K562 (cell line): ENCODE measurements around the gene CYFIP2. TPM values are rescaled to one million over a fixed set of nuclear protein-coding genes. Genes with fewer than 3 reads are reported as not detected.
A peak's percentile ranks its signal among the peaks of the same experiment; 100 is the strongest.

Experiments used
- ATAC-seq: fragments of 200-7000 bp; cut with Tn5 transposase; 3 replicates; pipeline ENCODE4 v1.9.1; 2020; ENCODE audit warnings: moderate library complexity
- BruUV-seq: library from RNA; stranded (reverse); fragments of 400-500 nt; replicated peaks from 2 replicates; lab custom pipeline; 2021; lab: Mats Ljungman, UMichigan
- CTCF ChIA-PET: fragments of 300-600 bp; formaldehyde crosslinking; extraction: SDS; loops from one replicate; lab custom pipeline; 2021; ENCODE audit warnings: low intra/inter-chr PET ratio; lab: Yijun Ruan, JAX
- POLR2A ChIA-PET: fragments of 300-600, 350-650 bp; sonication (Branson Sonifier 250); formaldehyde crosslinking; extraction: SDS; loops from one replicate; lab custom pipeline; 2021; ENCODE audit warnings: antibody characterized with exemption, inconsistent platforms; lab: Yijun Ruan, JAX
- DNase-seq, 4 experiments: peaks; one replicate each; pipeline versions ENCODE4 v3.0.0 to v3.0.0-alpha.2; 2011 to 2018; ENCODE audit warnings: low spot score in 3 of 4, mixed read lengths in 3 of 4; ENCODE audit errors: extremely low read depth in 1 of 4
- FAIRE-seq: peaks from 2 replicates; lab custom pipeline; 2011; peaks lifted over from hg19 to GRCh38; lab: Jason Lieb, UNC
- H2AFZ ChIP-seq: 2 replicates; pipeline ENCODE4 v1.6.0; 2011; ENCODE audit warnings: low read depth, low read length, control low read depth, inconsistent platforms
- H3K27ac ChIP-seq: fragments of 200-600 bp; 3 replicates; pipeline ENCODE4 v1.8.0; 2011; ENCODE audit warnings: low read depth, mild to moderate bottlenecking, control low read depth, inconsistent platforms, low read length, moderate library complexity, mixed read lengths; ENCODE audit errors: extremely low read depth
- H3K27me3 ChIP-seq, 2 experiments: fragments of 300-600 bp in 1 of 2; 2 replicates in 1 of 2; 3 replicates in 1 of 2; pipeline versions ENCODE4 v1.6.0 to v1.8.0; 2011; ENCODE audit warnings: inconsistent platforms in 2 of 2, low read length in 2 of 2, mild to moderate bottlenecking in 1 of 2, mixed read lengths in 1 of 2, moderate library complexity in 1 of 2; ENCODE audit not compliant: control insufficient read depth in 2 of 2, insufficient read depth in 2 of 2
- H3K36me3 ChIP-seq: fragments of 300-600 bp; 3 replicates; pipeline ENCODE4 v1.8.0; 2011; ENCODE audit warnings: mild to moderate bottlenecking, low read length, inconsistent platforms; ENCODE audit not compliant: control insufficient read depth, insufficient read depth
- H3K4me1 ChIP-seq, 2 experiments: fragments of 200-600 bp in 1 of 2; replicated peaks in 1 of 2; 2 replicates in 1 of 2; 3 replicates in 1 of 2; pipeline versions ENCODE4 v1.5.1 to v1.8.0; 2011; ENCODE audit warnings: inconsistent platforms in 2 of 2, low read length in 2 of 2, mild to moderate bottlenecking in 1 of 2, mixed read lengths in 1 of 2, moderate library complexity in 1 of 2; ENCODE audit not compliant: control insufficient read depth in 2 of 2, insufficient read depth in 2 of 2
- H3K4me2 ChIP-seq: 2 replicates; pipeline ENCODE4 v1.6.1; 2011; ENCODE audit warnings: low read length, control low read depth, inconsistent platforms, mixed read lengths; ENCODE audit not compliant: insufficient read depth
- H3K4me3 ChIP-seq: fragments of 200-600 bp; sonication (generic), shearing (Covaris generic); 2 replicates; pipeline ENCODE4 v1.5.1; 2016; ENCODE audit warnings: control low read depth, inconsistent platforms
- H3K79me2 ChIP-seq: fragments of 200-600 bp; 3 replicates; pipeline ENCODE4 v1.8.0; 2011; ENCODE audit warnings: low read length, inconsistent platforms; ENCODE audit not compliant: control insufficient read depth, insufficient read depth
- H3K9ac ChIP-seq, 2 experiments: 2 replicates each; pipeline versions ENCODE4 v1.6.0 to v1.6.1; 2011; ENCODE audit warnings: low read depth in 2 of 2, low read length in 2 of 2, control low read depth in 1 of 2, inconsistent platforms in 1 of 2, mild to moderate bottlenecking in 1 of 2, mixed read lengths in 1 of 2; ENCODE audit not compliant: insufficient read depth in 1 of 2
- H3K9me1 ChIP-seq: one replicate; pipeline ENCODE4 v1.6.0; 2011; ENCODE audit warnings: inconsistent platforms, mild to moderate bottlenecking, low read length, moderate library complexity; ENCODE audit not compliant: control insufficient read depth, insufficient read depth
- H3K9me3 ChIP-seq: replicated peaks from 2 replicates; pipeline ENCODE4 v1.5.1; 2011; ENCODE audit warnings: low read depth, low read length, inconsistent platforms; ENCODE audit not compliant: control insufficient read depth, insufficient read depth
- H4K20me1 ChIP-seq: replicated peaks from 2 replicates; pipeline ENCODE4 v1.6.1; 2011; ENCODE audit warnings: low read length, inconsistent platforms, mixed read lengths; ENCODE audit not compliant: control insufficient read depth, insufficient read depth
- CLOCK ChIP-seq: fragments of 250-450 bp; sonication (Bioruptor Pico); IDR thresholded peaks from 2 replicates; pipeline ENCODE4 v1.4.0; 2020; ENCODE audit warnings: mild to moderate bottlenecking, moderate library complexity, borderline replicate concordance
- HDAC6 ChIP-seq: IDR thresholded peaks from 2 replicates; pipeline ENCODE4 v1.6.1; 2012; ENCODE audit warnings: low read depth, mild to moderate bottlenecking, control low read depth, inconsistent platforms, low read length, moderate library complexity
- MEIS2 ChIP-seq: fragments of 450-650 bp; IDR thresholded peaks from 2 replicates; pipeline ENCODE4 v1.6.1; 2014; ENCODE audit warnings: mild to moderate bottlenecking; ENCODE audit not compliant: partially characterized antibody
- POLR2A ChIP-seq: fragments of 450-650 bp; conservative IDR thresholded peaks from 2 replicates; pipeline ENCODE4 v1.6.1; 2016
- ZNF75A ChIP-seq: fragments of 450-650 bp; formaldehyde crosslinking; IDR thresholded peaks from 2 replicates; pipeline ENCODE4 v1.4.0; 2020; ENCODE audit warnings: mild to moderate bottlenecking
- WGBS: fragments of 100-300 bp; shearing (Covaris generic); methylation state at CpG from one replicate; pipeline ENCODE4 v1.1.6; 2016; ENCODE audit warnings: low coverage, mixed read lengths; ENCODE audit not compliant: insufficient coverage; ENCODE audit errors: missing lambda C conversion rate; 5-methylcytosine and 5-hydroxymethylcytosine counted together
- in situ Hi-C: fragments of 300-500 bp; cut with MboI; formaldehyde crosslinking; loops from 4 replicates; pipeline ENCODE4 v1.15.0; 2018; ENCODE audit warnings: inconsistent platforms, mixed read lengths
- intact Hi-C: fragments of 100-400 bp; cut with micrococcal nuclease; formaldehyde crosslinking; loops from 2 replicates; pipeline ENCODE4 v1.14.2; 2022
- polyA plus RNA-seq, 8 experiments: library from polyadenylated mRNA; depleted of rRNA in 4 of 8; stranded (reverse) in 5 of 8; unstranded in 3 of 8; fragments of >200 nt; fragmentation: Nextera tagmentation in 2 of 8; fragmentation: Illumina TruSeq in 1 of 8; extraction: Ambion mirVana in 2 of 8; extraction: Trizol in 1 of 8; gene quantifications; 2 replicates each; pipeline versions ENCODE4 v1.2.1 to v1.2.3, GENCODE V29; 2011 to 2014; ENCODE audit warnings: inconsistent platforms in 1 of 8, missing spikeins in 1 of 8
- total RNA-seq, 7 experiments: library from RNA; depleted of rRNA in 6 of 7; stranded (reverse); fragments of >200 nt in 6 of 7; fragmentation: Illumina TruSeq in 2 of 7; extraction: Trizol in 2 of 7; gene quantifications; 2 replicates each; pipeline versions ENCODE4 v1.2.1 to v1.2.3, GENCODE V29; 2011 to 2021; ENCODE audit warnings: low replicate concordance in 1 of 7

Gene CYFIP2
- total and polyA plus RNA-seq, 9 of the 15 experiments (the other 6 are each of a cell fraction or from before 2014, with no cell fraction given) = 0.76 to 2.9 (median 1.4) TPM; not detected in 1

- FAIRE-seq = no peak
- in situ Hi-C loops = no loop called here
- WGBS = 3% methylated on average over 10 of the region's 10 CpGs
These were observed 43.3 kb upstream of the CYFIP2 start for GRCh38 chr5:157222506-157223230.

More at GRCh38 chr5:157222506-157223230, 43.3 kb upstream of the CYFIP2 start:
- no peak for TF ChIP-seq POLR2A
- peak; percentile 88 for TF ChIP-seq ZNF75A (CRISPR knock-in tag)
- no peak for TF ChIP-seq CLOCK (CRISPR knock-in tag)
- no peak for TF ChIP-seq MEIS2
- no peak for TF ChIP-seq HDAC6
- Histone ChIP-seq H3K9me3 (no peaks in the 10 kb centered on the region), H3K27ac (no peak overlapping the region), H2AFZ (no peak overlapping the region), H3K27me3 (no peaks in the 10 kb centered on the region), H3K9me1 (no peaks in the 10 kb centered on the region), H3K4me3 (no peak overlapping the region), H3K36me3 (no peaks in the 10 kb centered on the region), H3K4me1 (no peaks in the 10 kb centered on the region; a peak in 1 of 5 replicates), H3K4me2 (no peak overlapping the region), H3K79me2 (no peaks in the 10 kb centered on the region), H3K9ac (no peak overlapping the region), H4K20me1 (no peaks in the 10 kb centered on the region)
- ATAC-seq (no peak), DNase-seq (no peak)
- ChIA-PET POLR2A (interaction anchor here (0.5 kb wide), 1 partner anchor 89 kb away, joined by 3 read pairs; no protein-coding TSS in a partner anchor), CTCF (no interaction called here)
- intact Hi-C loops = no loop called here
- no TSS peak for BruUV-seq
